SH-SY5Y (cell line): ENCODE results near the gene PFKL.

Source experiments
- GATA2 ChIP-seq: IDR thresholded peaks from 2 replicates; pipeline ENCODE4 v1.6.1; 2011; ENCODE audit warnings: mild to moderate bottlenecking, low read depth, low read length
- GATA3 ChIP-seq: IDR thresholded peaks from 2 replicates; pipeline ENCODE4 v1.6.1; 2011; ENCODE audit warnings: low read depth, mild to moderate bottlenecking, low read length, moderate library complexity

DNA sequence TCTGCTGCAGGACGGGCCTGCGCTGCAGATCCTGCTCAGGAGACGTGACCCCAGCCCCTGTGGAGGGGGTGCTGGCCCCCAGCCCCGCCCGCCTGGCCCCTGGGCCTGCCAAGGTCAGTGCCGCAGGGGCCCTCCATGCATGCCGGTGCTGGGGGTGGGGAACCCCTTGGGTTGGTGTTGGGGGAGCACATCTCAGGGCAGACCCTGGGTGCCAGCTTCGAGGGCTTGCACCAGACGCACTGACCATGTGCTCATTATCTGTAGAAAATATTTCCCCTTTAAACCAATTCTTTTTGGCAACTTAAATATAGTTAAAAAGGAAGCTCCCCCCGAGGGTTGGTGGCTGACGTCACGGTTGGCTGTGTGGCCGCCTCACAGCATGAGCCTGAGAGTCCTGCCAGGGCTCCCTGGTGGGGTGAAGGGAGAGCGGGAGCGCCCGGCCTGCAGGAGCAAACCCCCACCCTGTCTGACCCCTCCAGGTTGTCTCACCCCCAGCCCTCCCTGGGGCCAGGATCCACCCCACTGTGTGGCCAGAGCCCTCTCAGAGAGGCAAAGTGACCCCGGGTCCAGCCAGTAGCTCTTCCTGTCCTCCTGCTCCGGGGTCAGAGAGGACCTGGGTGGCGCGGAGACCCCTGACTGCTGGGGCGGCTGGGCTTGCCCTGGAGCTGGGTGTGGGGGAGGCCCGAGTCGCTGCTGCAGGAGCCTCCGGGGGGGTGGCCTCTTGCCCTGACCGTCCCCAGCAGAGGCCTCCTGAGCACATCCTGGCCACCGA lies 5.3 kb upstream of the PFKL start:
- TF ChIP-seq GATA3 (no peak), GATA2 (no peak)
